IPS-15b (cell line): ENCODE results near the gene CPNE6.
"Not testable (repeated sequence)": the region's sequence is repeated elsewhere in the genome, so short reads cannot be mapped to it uniquely, and the experiment has no call there.

Source experiments
- H3K27me3 ChIP-seq: one replicate; pipeline ENCODE4 v1.6.1; 2013; ENCODE audit warnings: low read length; ENCODE audit not compliant: control insufficient read depth, insufficient read depth
- H3K36me3 ChIP-seq: one replicate; pipeline ENCODE4 v1.6.1; 2013; ENCODE audit warnings: low read length; ENCODE audit not compliant: control insufficient read depth, insufficient read depth
- H3K4me1 ChIP-seq: one replicate; pipeline ENCODE4 v1.6.1; 2013; ENCODE audit warnings: mild to moderate bottlenecking, low read length; ENCODE audit not compliant: control insufficient read depth, insufficient read depth
- H3K4me3 ChIP-seq: one replicate; pipeline ENCODE4 v1.5.1; 2013; ENCODE audit warnings: low read depth, low read length
- H3K9ac ChIP-seq: one replicate; pipeline ENCODE4 v1.6.1; 2013; ENCODE audit warnings: low read depth, mild to moderate bottlenecking, low read length
- H3K9me3 ChIP-seq: one replicate; pipeline ENCODE4 v1.6.1; 2013; ENCODE audit warnings: mild to moderate bottlenecking, low read length; ENCODE audit not compliant: control insufficient read depth, insufficient read depth

CPNE6 gene

DNA sequence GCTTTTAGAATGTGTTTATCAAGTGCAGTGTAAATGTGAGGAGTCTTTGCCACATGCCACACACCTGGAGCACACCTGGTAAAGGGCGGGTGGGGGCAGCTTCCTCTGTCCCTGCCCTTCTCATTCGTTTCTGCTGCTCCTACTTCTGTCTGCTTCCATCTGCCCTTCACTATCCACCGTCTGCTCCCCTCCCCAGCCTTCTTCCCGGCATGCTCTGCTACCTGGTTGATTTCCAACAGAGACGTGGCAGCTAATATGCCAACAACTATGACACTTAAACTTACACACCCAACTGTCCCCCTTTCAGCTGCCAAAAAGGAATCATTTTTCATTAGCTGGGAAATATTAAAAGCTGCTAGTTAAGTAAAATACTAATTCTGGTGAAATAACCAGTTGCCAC is 28.6 kb upstream of the CPNE6 start:
- Histone ChIP-seq H3K4me3 (no peak overlapping the region), H3K36me3 (no peaks in the 10 kb centered on the region), H3K27me3 (peaks cover 2% of the 10 kb centered on the region), H3K9ac (no peak overlapping the region), H3K9me3 (no peaks in the 10 kb centered on the region), H3K4me1 (no peaks in the 10 kb centered on the region)

DNA sequence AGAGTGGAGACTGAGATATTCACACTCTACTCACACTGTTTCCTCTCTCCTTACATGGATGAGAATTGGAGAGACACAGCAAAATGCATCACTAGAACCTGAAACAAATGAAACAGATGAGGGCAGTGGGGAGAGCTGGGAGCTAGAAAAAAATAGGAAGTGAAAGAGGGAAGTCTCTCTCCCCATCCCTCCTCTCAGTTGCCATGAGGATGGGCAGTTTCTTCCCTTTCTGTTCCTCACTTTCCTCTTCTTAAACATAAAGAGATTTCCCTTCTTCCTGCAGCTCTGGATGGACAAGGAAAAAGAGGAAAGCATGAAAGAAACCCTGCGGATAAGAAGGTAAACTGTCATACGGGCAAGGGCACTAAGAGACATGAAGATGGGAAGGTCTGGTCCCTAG is 22.4 kb upstream of the CPNE6 start:
- not testable (repeated sequence) for H3K4me1 ChIP-seq, H3K9me3 ChIP-seq, H3K4me3 ChIP-seq, H3K36me3 ChIP-seq, H3K27me3 ChIP-seq, H3K9ac ChIP-seq

DNA sequence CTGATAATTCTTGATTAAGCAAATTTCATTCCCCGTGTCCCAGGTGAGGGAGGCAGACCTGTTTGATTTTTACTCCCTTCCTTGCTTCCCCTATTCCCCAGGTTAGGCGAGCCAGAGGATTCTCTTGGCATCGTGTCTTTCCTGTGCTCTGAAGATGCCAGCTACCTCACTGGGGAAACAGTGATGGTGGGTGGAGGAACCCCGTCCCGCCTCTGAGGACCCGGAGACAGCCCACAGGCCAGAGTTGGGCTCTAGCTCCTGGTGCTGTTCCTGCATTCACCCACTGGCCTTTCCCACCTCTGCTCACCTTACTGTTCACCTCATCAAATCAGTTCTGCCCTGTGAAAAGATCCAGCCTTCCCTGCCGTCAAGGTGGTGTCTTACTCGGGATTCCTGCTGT is 20.6 kb upstream of the CPNE6 start:
- H3K9ac ChIP-seq, H3K27me3 ChIP-seq, H3K4me3 ChIP-seq: not testable (repeated sequence)

DNA sequence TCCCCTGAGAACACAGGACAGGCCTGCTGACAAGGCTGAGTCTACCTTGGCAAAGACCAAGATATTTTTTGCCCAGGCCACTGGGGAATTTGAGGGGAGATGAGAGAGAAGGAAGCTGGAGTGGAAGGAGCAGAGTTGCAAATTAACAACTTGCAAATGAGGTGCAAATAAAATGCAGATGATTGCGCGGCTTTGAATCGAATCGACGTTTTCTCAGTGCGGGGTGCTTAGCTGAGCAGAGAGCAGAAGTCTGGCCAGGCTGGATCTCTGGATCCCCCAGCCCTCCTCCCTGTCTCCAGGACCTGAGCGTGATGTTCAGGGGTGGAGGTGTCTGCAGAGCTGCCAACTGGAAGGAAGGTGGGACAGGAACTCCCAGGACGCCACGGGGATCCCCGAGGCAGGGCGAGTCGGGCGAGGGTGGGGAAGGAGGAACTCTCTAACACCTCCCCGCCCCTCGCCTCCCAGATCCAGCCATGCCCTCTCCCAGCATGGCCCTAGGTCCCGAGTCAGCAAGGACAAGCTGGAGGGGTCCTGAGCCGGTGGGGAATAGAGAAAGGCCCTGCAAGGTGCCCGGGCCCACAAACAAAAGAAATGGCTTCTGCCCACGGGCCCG is 20.1 kb upstream of the CPNE6 start:
- H3K27me3 ChIP-seq = no peaks in the 10 kb centered on the region
- H3K9ac ChIP-seq = peak overlapping the region; percentile 82
- no peaks in the 10 kb centered on the region for H3K4me1 ChIP-seq
- no peaks in the 10 kb centered on the region for H3K36me3 ChIP-seq
- H3K9me3 ChIP-seq = no peaks in the 10 kb centered on the region
- H3K4me3 ChIP-seq = peak overlapping the region; percentile 94

More for the DNA sequence above, 20.6 kb upstream of the CPNE6 start:
- H3K9me3 ChIP-seq, H3K36me3 ChIP-seq, H3K4me1 ChIP-seq: not testable (repeated sequence)

DNA sequence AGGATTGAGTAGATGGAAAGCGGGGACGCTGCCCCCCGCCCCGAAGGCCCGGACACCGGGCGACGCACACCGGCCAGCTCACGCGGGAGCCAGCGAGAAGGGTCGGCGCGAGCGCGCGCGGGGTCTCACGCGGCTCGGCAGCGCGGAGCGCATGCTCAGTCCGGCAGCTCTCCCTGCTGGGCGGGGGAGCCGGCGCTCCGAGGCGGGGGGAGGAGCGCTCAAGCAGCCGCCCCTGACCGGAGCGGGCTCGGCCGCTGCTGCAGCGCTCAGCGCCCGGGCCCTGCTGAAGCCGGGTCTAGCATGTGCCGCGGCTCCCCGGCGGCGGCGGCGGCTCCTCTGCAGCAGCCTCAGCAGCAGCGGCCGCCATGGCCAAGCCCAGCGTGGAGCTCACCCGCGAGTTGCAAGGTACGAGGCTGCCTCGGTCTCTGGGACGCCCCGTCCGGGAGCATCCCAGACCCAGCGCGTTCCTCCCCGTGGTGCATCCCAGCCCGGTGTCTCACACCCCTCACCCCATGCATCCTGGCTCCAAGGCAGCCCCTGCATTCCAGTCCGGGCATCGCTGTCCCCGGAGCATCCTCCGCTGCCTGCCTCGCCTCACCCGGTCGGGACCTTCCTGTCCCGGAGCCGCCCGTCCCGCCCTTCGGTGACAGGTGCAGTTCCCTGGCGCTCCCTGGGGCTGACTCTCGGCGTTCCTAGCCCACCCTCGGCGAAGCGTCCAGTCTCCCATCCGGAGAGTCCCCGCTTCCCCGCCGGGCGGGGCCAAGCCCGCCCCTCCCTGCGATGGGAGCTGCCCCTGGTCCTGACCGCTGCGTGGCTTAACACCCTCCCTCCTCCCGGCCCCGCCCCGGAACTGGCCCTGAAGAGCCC is 19.3 kb upstream of the CPNE6 start, which contains the start of gene CARMIL3:
TSS of gene CARMIL3 (plus strand) at position 221 of the 867 bp plus-strand sequence. CDS start at position 366, 145 bp downstream.
- H3K4me3 ChIP-seq = peak within 1 kb of the TSS; percentile 94
- H3K9me3 ChIP-seq = no peaks in the 10 kb centered on the region
- no peaks in the 10 kb centered on the region for H3K4me1 ChIP-seq
- peak within 1 kb of the TSS; percentile 82 for H3K9ac ChIP-seq
- no peaks in the 10 kb centered on the region for H3K27me3 ChIP-seq
- H3K36me3 ChIP-seq = no peaks in the 10 kb centered on the region

DNA sequence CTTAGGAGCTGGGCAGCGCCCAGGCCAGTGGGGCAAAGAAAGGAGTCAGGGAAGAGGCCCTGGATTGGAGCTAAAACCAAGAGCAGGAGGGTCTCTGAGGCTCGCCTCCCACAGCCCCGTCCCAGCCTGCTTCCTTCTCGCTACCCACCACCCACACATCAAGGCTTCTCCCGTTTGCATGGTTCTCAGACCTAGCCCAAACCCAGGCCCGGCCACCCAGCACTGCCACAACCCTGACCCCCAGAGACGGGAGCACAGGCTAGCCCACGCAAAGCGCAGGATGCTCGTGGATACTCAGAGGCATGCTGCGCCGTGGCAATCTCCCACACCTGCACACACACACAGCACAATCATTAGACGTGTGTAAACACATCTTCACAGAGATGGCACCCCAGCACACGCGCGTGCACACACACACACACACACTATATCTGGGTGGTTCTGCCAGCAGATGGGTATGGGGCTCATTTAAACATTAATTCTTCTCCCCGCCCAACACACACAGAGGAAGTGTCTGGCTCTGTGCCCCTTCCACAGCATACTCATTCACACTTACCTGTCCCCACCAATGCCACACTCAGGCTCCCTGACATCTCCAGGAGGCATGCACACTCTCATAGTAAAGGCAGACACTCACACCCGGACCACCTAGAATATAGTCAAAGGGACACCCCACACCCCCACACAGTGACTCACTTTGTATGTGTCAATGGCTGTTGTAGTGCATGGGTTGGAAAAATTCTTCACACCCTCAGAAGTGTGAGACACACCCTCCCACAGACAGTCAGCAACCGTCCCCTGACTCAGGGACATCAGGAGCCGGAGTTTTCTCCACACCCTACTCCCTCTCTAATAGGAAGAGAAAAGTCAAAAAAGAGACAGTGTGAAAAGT is 18.5 kb upstream of the CPNE6 start:
- H3K4me1 ChIP-seq = no peaks in the 10 kb centered on the region
- no peaks in the 10 kb centered on the region for H3K9me3 ChIP-seq
- no peaks in the 10 kb centered on the region for H3K36me3 ChIP-seq
- no peak overlapping the region for H3K9ac ChIP-seq
- no peaks in the 10 kb centered on the region for H3K27me3 ChIP-seq
- H3K4me3 ChIP-seq = peak overlapping the region; percentile 94

DNA sequence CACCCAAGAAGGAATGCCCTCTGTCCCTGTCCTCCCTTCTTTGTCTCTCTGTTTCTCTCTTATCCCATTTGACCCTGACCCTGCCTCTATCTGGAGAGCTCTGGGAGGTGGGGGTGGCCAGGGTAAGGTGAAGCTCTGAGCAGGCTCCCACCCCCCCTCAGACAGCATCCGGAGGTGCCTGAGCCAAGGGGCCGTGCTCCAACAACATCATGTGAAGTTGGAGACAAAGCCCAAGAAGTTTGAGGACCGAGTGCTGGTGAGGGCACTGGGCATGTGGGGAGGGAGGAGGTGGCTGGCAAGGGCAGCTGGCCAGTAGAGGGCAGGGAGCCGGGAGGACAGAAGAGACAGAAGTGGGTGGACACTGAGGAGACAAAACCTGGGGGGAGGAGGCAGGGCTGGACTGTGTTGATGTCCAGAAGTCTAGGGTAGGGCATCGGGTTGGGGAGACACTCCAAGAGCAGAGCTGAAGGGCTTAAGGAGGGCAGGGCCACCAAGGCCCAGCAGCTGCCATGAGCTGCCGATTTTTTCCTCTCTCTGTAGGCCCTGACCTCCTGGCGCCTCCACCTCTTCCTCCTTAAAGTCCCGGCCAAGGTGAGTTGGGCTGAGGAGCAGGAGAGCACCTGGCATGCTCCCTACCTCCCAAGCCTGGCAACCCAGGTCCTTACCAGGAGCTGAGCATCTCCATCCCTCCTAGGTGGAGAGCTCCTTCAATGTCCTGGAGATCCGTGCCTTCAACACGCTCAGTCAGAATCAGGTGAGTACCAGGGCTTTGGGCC is 17.6 kb upstream of the CPNE6 start:
- Histone ChIP-seq H3K36me3 (no peaks in the 10 kb centered on the region), H3K9me3 (no peaks in the 10 kb centered on the region), H3K9ac (no peak overlapping the region), H3K4me1 (no peaks in the 10 kb centered on the region), H3K27me3 (no peaks in the 10 kb centered on the region), H3K4me3 (no peak overlapping the region)

DNA sequence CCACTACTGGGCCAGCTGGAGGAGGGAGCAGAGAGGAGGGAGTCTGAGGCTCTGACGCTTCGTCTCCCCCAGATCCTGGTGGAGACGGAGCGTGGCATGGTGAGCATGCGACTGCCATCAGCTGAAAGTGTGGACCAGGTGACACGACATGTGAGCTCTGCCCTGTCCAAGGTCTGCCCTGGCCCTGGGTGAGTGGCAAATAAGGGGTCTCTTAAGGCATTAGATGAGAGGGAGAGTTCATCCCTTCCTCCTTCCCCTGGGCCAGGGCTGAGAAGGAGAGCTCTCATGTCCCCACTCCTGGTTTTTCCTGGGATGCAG is 17.1 kb upstream of the CPNE6 start:
- no peaks in the 10 kb centered on the region for H3K9me3 ChIP-seq
- H3K36me3 ChIP-seq = no peaks in the 10 kb centered on the region
- H3K9ac ChIP-seq = no peak overlapping the region
- H3K27me3 ChIP-seq = no peaks in the 10 kb centered on the region
- H3K4me1 ChIP-seq = no peaks in the 10 kb centered on the region
- H3K4me3 ChIP-seq = no peak overlapping the region

DNA sequence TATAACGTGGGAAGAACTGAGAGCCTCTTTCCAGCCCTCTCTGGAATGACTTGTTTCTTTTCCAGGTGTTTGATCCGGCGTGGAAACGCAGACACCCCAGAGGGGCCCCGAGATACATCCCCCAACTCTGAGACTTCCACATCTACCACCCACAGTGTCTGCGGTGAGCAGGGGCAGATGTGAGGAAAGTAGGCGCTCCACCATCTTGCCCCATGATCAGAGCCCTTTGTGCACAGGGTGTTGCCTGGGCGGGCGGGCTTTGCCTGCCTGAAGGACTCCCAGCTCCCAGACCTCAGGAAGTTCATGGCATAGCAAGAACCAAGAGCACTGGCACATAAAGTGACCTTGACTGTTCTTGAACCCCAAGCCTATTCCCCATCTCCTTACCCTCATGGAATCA is 16.7 kb upstream of the CPNE6 start:
- Histone ChIP-seq H3K4me3 (no peak overlapping the region), H3K9me3 (no peaks in the 10 kb centered on the region), H3K36me3 (no peaks in the 10 kb centered on the region), H3K4me1 (no peaks in the 10 kb centered on the region), H3K27me3 (no peaks in the 10 kb centered on the region), H3K9ac (no peak overlapping the region)

DNA sequence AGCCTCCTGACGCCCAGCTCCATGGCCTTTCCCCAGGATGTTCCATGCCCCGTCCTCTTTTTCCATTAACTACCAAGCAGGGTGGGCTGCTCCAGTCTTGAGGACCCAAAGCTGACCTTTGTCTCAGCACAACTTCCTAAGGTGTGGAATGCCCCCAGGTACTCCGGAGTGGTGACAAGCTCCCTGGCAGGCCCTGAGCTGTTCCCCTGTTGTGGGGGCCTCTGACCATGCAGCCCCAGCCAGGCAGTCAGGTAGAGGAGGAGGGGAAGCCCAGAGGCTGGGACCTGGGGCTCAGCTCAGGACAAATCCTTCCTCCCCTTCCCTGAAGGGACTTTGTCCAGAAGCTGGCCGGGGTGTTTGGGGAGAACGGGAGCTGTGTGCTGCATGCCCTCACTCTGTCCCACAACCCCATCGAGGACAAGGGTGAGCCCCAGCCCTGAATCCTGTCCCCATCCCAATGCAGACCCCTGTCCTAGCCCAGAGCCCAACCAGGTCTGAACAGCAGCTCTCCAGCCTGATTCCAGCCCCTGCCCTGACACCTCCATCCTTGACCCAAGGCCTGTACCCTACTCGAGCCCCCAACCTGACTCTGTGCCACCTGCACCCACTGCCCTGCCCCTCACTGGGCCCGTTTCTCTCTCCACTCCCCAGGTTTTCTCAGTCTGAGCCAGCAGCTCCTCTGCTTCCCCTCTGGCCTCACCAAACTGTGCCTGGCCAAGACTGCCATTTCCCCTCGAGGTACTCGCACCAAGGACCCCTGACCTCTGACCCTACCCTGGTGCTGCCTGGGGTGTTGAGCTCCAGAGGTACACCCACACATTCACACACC is 15.2 kb upstream of the CPNE6 start:
- Histone ChIP-seq H3K9me3 (no peaks in the 10 kb centered on the region), H3K27me3 (no peaks in the 10 kb centered on the region), H3K9ac (no peak overlapping the region), H3K36me3 (no peaks in the 10 kb centered on the region), H3K4me3 (no peak overlapping the region), H3K4me1 (no peaks in the 10 kb centered on the region)
